Memory B cell (primary cell): ENCODE data around the gene SLC6A16.
"Not testable (repeated sequence)": the region's sequence is repeated elsewhere in the genome, so short reads cannot be mapped to it uniquely, and the experiment has no call there.

Source experiments
- ATAC-seq: fragments of 150-1000 bp; cut with Tn5 transposase; 2 replicates; pipeline ENCODE4 v1.10.0; 2021; ENCODE audit warnings: low read depth, mild to moderate bottlenecking, moderate library complexity
- DNase-seq, 2 donors: peaks; one replicate each; pipeline ENCODE4 v3.0.0; 2022; ENCODE audit warnings: low spot score in 2 of 2
- H3K27ac Mint-ChIP-seq: one replicate; pipeline ENCODE4 v1.8.0; 2022; ENCODE audit warnings: mild to moderate bottlenecking, moderate library complexity, mixed read lengths
- H3K27me3 Mint-ChIP-seq: one replicate; pipeline ENCODE4 v1.8.0; 2022; ENCODE audit warnings: mixed read lengths
- H3K36me3 Mint-ChIP-seq: one replicate; pipeline ENCODE4 v1.8.0; 2022; ENCODE audit warnings: mild to moderate bottlenecking, mixed read lengths
- H3K4me1 Mint-ChIP-seq: one replicate; pipeline ENCODE4 v1.8.0; 2022; ENCODE audit warnings: mixed read lengths
- H3K4me3 Mint-ChIP-seq: one replicate; pipeline ENCODE4 v1.8.0; 2022; ENCODE audit warnings: mild to moderate bottlenecking, moderate library complexity, mixed read lengths
- H3K9me3 Mint-ChIP-seq: one replicate; pipeline ENCODE4 v1.8.0; 2022; ENCODE audit warnings: mixed read lengths

The SLC6A16 gene

DNA sequence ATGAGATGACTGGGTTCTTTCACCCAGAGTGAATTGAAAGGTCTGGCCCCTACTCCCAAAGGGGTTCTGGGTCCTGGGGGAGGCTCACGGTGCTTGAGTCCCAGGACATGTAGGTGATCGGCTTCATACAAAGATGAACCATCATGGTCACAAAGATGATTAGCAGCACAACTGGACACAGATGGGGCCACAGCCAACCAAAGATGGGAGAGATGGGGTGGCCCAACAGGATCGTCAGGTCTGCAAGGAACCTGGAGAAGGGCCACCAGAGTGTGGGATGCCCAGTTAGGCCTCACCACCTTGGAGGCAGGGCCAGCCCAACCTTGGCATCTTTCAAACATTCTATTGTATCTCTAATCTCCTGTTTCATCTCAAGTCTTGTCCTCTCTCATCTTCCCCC, 34.5 kb downstream of the SLC6A16 start:
- no peaks in the 10 kb centered on the region for H3K4me1 Mint-ChIP-seq
- peaks cover 1% of the 10 kb centered on the region for H3K9me3 Mint-ChIP-seq
- H3K4me3 Mint-ChIP-seq: no peak overlapping the region
- H3K27ac Mint-ChIP-seq: no peak overlapping the region
- H3K27me3 Mint-ChIP-seq: no peaks in the 10 kb centered on the region
- DNase-seq (no peak), ATAC-seq (no peak)
- peaks cover 2% of the 10 kb centered on the region for H3K36me3 Mint-ChIP-seq

DNA sequence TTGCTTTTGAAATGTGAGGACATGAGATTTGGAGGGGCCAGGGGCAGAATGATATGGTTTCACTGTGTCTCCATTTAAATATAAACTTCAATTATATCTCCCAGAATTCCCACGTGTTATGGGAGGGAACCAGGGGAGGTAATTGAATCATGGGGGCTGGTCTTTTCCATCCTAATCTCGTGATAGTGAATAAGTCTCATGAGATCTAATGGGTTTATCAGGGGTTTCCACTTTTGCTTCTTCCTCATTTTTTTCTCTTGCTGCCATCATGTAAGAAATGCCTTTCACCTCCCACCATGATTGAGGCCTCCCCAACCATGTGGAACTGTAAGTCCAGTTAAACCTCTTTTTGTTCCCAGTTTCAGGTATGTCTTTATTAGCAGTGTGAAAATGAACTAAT, 35.7 kb downstream of the SLC6A16 start:
- not testable (repeated sequence) for H3K36me3 Mint-ChIP-seq, H3K27me3 Mint-ChIP-seq, H3K9me3 Mint-ChIP-seq, H3K27ac Mint-ChIP-seq, DNase-seq, ATAC-seq, H3K4me3 Mint-ChIP-seq, H3K4me1 Mint-ChIP-seq

DNA sequence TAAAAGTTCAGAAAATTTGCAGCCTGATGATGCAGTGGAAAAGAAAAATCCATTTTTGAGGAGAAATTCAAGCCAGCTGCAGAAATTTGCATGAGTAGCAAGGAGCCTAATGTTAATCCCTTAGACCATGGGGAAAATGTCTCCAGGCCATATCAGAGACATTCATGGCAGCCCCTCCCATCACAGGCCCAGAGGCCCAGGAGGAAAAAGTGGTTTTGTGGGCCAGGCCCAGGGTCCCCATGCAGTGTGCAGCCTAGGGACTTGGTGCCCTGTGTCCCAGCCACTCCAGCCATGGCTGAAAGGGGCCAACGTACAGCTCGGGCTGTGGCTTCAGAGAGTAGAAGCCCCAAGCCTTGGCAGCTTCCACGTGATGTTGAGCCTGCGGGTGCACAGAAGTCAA, 36.8 kb downstream of the SLC6A16 start:
- ATAC-seq, H3K9me3 Mint-ChIP-seq, H3K27ac Mint-ChIP-seq, H3K27me3 Mint-ChIP-seq, H3K4me3 Mint-ChIP-seq, DNase-seq, H3K36me3 Mint-ChIP-seq, H3K4me1 Mint-ChIP-seq: not testable (repeated sequence)

DNA sequence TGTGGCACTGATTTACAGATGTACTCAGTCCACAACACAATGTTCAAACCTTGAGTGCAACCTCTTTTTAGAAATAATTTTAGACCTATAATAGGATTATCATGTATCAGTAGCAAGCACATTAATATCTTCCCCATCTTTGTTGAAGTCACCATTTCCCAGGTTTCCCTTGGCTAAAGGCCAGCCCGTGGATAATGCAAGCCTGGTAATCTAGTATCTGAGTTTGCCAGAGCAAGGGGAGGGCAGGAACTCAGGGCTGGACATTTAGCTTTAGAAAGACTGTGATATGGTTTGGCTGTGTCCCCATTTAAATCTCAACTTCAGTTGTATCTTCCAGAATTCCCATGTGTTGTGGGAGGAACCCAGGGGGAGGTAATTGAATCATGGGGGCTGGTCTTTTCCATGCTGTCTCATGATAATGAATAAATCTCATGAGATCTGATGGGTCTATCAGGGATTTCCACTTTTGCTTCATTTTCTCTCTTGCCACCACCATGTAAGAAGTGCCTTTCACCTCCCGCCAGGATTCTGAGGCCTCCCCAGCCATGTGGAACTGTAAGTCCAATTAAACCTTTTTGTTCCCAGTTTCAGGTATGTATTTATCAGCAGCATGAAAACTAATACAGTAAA, 37.7 kb downstream of the SLC6A16 start:
- Mint-ChIP-seq H3K9me3 (peaks cover 1% of the 10 kb centered on the region), H3K36me3 (peaks cover 2% of the 10 kb centered on the region), H3K27me3 (no peaks in the 10 kb centered on the region), H3K4me3 (no peak overlapping the region), H3K4me1 (peaks cover 3% of the 10 kb centered on the region), H3K27ac (no peak overlapping the region)
- ATAC-seq (no peak), DNase-seq (no peak)

DNA sequence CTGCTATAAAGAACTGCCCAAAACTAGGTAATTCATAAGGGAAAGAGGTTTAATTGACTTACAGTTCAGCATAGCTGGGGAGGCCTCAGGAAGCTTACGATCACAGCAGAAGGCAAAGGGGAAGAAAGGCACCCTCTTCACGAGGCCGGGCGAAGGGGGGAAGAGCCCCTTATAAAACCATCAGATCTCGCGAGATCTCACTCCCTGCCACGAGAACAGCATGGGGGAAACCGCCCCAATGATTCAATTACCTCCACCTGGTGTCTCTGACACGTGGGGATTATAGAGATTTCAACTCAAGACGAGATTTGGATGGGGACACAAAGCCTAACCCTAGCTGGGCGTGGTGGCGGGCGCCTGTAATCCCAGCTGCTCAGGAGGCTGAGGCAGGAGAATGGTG, 42.8 kb downstream of the SLC6A16 start:
- no peaks in the 10 kb centered on the region for H3K36me3 Mint-ChIP-seq
- DNase-seq (no peak), ATAC-seq (no peak)
- H3K4me1 Mint-ChIP-seq: peaks cover 3% of the 10 kb centered on the region
- no peaks in the 10 kb centered on the region for H3K9me3 Mint-ChIP-seq
- H3K27me3 Mint-ChIP-seq: no peaks in the 10 kb centered on the region
- no peak overlapping the region for H3K4me3 Mint-ChIP-seq
- H3K27ac Mint-ChIP-seq: no peak overlapping the region

DNA sequence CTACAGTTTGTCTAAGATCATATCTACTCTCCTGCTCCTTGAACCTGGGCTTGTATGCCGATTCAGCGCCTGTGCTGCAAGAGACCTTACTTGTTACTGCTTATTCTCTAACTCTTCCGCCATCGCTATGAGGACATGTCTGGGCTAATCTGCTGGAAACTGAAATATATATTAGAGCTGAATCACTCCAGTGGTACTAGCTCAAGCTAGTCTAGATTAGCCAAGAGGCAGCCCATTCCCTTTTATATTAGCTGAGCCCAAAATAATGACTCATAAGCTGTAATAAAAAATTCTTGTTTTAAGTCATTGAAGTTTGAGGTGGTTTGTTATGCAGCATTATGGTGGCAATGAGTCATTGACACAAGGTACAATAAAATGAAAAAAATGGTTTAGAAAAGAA, 52.8 kb downstream of the SLC6A16 start:
- no peak overlapping the region for H3K4me3 Mint-ChIP-seq
- no peaks in the 10 kb centered on the region for H3K4me1 Mint-ChIP-seq
- no peaks in the 10 kb centered on the region for H3K36me3 Mint-ChIP-seq
- peaks cover 11% of the 10 kb centered on the region for H3K9me3 Mint-ChIP-seq
- H3K27me3 Mint-ChIP-seq: peaks cover 2% of the 10 kb centered on the region
- no peak overlapping the region for H3K27ac Mint-ChIP-seq
- ATAC-seq (no peak), DNase-seq (no peak)

DNA sequence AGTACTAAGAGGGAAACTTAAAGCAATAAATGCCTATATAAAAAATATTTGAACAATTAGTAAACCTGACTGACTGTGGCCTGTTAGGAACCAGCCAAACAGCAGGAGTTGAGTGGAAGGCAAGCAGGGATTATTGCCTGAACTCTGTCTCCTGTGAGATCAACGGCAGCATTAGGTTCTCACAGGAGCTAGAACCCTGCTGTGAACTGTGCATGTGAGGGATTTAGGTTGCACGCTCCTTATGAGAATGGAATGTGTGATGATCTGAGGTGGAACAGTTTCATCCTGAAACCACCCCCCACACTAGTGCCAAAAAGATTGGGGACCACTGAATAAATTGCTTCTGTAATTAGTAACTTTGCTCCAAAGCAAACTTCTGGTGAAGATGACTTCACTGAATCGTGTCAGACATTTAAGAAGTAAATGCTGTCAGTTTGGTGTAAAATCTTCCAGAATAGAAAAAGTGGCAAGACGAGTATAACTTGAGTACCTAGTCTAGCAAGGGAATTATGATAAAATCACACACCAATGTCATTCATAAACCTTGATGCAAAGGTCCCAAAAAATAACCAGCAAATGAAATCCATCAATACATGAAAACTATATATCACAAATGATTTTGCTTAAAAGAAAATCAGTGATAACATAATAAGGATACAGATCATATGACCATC, 53.8 kb downstream of the SLC6A16 start:
- peaks cover 15% of the 10 kb centered on the region for H3K9me3 Mint-ChIP-seq
- no peaks in the 10 kb centered on the region for H3K4me1 Mint-ChIP-seq
- H3K27ac Mint-ChIP-seq: no peak overlapping the region
- H3K4me3 Mint-ChIP-seq: no peak overlapping the region
- ATAC-seq (no peak), DNase-seq (no peak)
- no peaks in the 10 kb centered on the region for H3K36me3 Mint-ChIP-seq
- peaks cover 2% of the 10 kb centered on the region for H3K27me3 Mint-ChIP-seq

DNA sequence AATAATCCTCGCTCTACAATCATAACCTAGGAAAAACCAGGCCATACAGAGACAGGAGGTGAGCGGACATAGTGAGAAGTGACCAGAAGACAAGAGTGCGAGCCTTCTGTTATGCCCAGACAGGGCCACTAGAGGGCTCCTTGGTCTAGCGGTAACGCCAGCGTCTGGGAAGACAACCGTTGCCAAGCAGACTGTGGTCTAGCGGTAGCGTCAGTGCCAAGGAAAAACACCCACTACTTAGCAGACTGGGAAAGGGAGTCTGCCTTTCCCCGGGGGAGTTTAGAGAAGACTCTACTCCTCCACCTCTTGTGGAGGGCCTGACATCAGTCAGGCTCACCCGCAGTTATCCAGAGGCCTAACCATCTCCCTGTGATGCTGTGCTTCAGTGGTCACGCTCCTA, 58.6 kb downstream of the SLC6A16 start:
- H3K4me3 Mint-ChIP-seq, ATAC-seq, H3K36me3 Mint-ChIP-seq, H3K27me3 Mint-ChIP-seq, H3K27ac Mint-ChIP-seq, H3K4me1 Mint-ChIP-seq: not testable (repeated sequence)
- peak; percentile 54 to 57 for DNase-seq
- H3K9me3 Mint-ChIP-seq: peaks cover 17% of the 10 kb centered on the region

DNA sequence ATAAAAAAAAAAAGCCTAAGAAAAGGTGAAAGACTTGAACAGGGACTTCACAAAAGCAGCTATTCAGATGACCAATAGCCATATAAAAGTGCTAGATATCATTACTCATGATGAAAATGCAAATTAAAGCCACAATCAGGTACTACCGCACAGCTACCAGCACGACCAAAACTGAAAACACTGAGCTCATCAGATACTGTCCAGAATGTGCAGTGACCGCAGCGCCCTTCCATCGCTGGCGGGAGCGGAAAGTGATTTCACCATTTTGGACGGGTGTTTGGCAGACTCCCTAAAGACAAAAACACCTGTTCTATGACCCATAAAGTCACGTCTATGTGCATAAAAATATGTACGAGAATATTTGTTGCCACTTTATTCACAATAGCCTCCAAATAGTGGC, 60.7 kb downstream of the SLC6A16 start:
- Mint-ChIP-seq H3K27ac (no peak overlapping the region), H3K9me3 (peaks cover 12% of the 10 kb centered on the region), H3K27me3 (peaks cover 4% of the 10 kb centered on the region), H3K36me3 (peaks cover 4% of the 10 kb centered on the region), H3K4me1 (no peaks in the 10 kb centered on the region), H3K4me3 (no peak overlapping the region)
- ATAC-seq (no peak), DNase-seq (no peak)

DNA sequence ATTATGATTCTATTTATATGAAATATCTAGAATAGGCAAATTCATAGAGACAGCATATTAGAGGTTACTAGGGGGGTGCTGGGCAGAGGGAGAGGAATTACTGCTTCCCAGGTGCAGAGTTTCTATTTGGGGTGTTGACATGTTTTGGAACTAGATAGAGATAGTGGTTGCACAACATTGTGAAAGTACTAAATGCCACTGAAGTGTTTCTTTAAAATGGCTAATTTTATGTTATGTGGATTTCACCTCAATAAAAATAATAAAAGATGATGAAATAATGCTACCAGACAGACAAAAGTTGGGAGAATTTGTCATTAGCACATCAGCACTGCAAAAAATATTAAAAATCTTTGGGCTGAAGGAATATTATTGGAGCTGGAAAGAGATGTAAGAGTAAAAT, 63.4 kb downstream of the SLC6A16 start:
- ATAC-seq: no peak
- H3K4me1 Mint-ChIP-seq: no peaks in the 10 kb centered on the region
- peaks cover 8% of the 10 kb centered on the region for H3K27me3 Mint-ChIP-seq
- H3K36me3 Mint-ChIP-seq: peaks cover 9% of the 10 kb centered on the region
- H3K4me3 Mint-ChIP-seq: no peak overlapping the region
- DNase-seq: no peak
- peaks cover 14% of the 10 kb centered on the region for H3K9me3 Mint-ChIP-seq
- no peak overlapping the region for H3K27ac Mint-ChIP-seq

DNA sequence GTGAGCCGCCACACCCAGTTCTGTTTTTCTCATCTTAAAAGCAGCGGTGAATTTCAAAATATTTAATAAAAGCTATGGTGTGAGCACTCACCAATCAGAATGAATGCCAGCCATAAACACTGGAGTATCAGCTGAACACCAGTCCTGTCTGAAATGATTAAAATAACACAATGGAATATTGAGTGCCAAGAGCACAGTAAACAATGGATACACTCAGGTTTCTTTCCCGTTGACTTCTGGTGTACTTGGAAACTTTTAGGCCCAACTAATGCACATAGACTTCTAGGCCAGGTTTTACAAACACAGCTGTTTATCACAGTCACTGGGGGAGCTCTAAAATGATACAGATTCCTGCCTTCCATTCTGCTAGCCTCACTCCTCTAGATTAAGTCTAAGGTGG, 68.3 kb downstream of the SLC6A16 start:
- no peak for DNase-seq
- no peaks in the 10 kb centered on the region for H3K4me1 Mint-ChIP-seq
- no peak overlapping the region for H3K27ac Mint-ChIP-seq
- H3K9me3 Mint-ChIP-seq: peaks cover 12% of the 10 kb centered on the region
- H3K36me3 Mint-ChIP-seq: peaks cover 10% of the 10 kb centered on the region
- H3K27me3 Mint-ChIP-seq: peaks cover 23% of the 10 kb centered on the region
- no peak for ATAC-seq
- no peak overlapping the region for H3K4me3 Mint-ChIP-seq

DNA sequence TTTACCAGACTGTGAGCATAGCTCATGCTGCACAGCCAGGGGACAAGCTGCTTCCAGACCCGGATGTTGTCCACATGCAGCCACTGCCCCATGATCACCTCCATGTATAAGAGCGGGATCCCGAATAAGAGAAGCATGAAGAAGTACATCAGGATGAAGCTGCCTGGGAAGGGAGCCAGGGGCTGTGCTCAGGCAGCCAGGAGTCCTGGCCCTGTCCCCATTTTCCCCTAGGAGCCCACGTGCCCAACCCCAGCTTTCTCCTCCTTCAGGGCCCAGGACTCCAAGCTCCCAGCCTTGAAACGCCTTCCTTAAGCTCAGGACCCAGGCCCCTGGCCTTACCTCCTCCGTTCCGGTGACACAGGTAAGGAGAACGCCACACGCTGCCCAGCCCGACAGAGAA, 69.3 kb downstream of the SLC6A16 start:
- ATAC-seq (no peak), DNase-seq (no peak)
- peaks cover 10% of the 10 kb centered on the region for H3K36me3 Mint-ChIP-seq
- H3K27me3 Mint-ChIP-seq: peaks cover 23% of the 10 kb centered on the region
- no peaks in the 10 kb centered on the region for H3K4me1 Mint-ChIP-seq
- no peak overlapping the region for H3K27ac Mint-ChIP-seq
- peaks cover 12% of the 10 kb centered on the region for H3K9me3 Mint-ChIP-seq
- no peak overlapping the region for H3K4me3 Mint-ChIP-seq

DNA sequence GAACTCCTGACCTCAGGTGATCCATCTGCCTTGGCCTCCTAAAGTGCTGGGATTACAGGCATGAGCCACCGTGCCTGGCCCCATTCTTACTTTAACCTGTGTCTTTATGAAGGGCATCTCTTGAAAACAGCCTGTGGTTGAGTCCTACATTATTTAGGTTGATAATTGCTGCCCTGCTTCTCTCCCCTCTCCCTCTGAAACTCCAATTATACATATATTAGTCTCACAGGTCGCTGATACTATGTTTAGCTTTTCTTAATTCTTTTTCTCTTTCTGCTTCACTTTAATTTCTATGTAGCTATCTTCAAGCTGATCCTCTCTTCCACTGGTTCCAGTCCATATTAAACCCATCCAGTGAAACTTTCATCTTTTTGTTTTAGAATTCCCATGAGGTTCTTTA, 75.1 kb downstream of the SLC6A16 start:
- no peak for ATAC-seq

DNA sequence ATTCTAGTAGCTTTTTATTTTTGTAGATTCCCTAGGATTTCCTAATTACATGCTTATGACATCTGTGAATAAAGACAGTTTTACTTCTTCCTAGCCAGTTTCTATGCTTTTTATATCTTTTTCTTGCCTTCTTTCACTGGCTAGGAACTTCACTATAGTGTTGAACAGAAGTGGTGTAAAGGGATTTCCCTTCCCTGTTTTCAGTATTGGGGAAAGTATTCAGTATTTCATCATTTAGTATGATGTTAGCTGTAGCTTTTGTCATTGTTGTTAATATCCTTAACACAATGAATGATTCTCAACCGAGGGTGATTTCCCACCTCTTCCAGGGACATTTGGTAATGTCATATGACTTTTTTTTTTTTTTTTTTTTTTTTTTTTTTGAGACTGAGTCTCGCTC, 77.3 kb downstream of the SLC6A16 start:
- peaks cover 13% of the 10 kb centered on the region for H3K27me3 Mint-ChIP-seq
- no peak overlapping the region for H3K27ac Mint-ChIP-seq
- H3K4me1 Mint-ChIP-seq: no peaks in the 10 kb centered on the region
- peaks cover 2% of the 10 kb centered on the region for H3K36me3 Mint-ChIP-seq
- ATAC-seq: no peak
- no peak overlapping the region for H3K4me3 Mint-ChIP-seq
- peaks cover 2% of the 10 kb centered on the region for H3K9me3 Mint-ChIP-seq
- DNase-seq: no peak

More for the DNA sequence above, 75.1 kb downstream of the SLC6A16 start:
- DNase-seq: no peak
- H3K27me3 Mint-ChIP-seq: peaks cover 18% of the 10 kb centered on the region
- H3K36me3 Mint-ChIP-seq: peaks cover 2% of the 10 kb centered on the region
- no peaks in the 10 kb centered on the region for H3K4me1 Mint-ChIP-seq
- no peak overlapping the region for H3K4me3 Mint-ChIP-seq
- no peak overlapping the region for H3K27ac Mint-ChIP-seq
- peaks cover 2% of the 10 kb centered on the region for H3K9me3 Mint-ChIP-seq

DNA sequence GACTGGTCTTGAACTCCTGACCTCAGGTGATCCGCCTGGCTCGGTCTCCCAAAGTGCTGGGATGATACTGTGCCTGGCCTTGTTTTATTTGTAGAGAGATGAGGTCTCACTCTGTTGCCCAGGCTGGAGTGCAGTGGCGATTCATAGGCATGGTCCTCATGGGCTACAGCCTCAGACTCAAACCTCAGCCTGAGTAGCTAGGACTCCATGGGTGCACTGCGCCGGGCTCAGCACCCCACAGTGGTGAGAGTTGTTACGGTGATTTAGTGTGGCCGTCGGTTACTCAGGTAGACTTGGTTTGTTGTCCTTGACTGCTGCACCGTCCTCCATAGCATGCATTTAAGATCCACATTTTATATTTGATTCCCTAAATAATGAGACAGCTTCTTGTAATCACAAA, 80.7 kb downstream of the SLC6A16 start:
- Mint-ChIP-seq H3K27ac (no peak overlapping the region), H3K4me1 (no peaks in the 10 kb centered on the region), H3K27me3 (peaks cover 9% of the 10 kb centered on the region), H3K9me3 (no peaks in the 10 kb centered on the region), H3K4me3 (no peak overlapping the region), H3K36me3 (no peaks in the 10 kb centered on the region)
- DNase-seq: no peak
- ATAC-seq: no peak
